Measurements from ENCODE around the gene REM2.

- TF ChIP-seq, protein P1, sequence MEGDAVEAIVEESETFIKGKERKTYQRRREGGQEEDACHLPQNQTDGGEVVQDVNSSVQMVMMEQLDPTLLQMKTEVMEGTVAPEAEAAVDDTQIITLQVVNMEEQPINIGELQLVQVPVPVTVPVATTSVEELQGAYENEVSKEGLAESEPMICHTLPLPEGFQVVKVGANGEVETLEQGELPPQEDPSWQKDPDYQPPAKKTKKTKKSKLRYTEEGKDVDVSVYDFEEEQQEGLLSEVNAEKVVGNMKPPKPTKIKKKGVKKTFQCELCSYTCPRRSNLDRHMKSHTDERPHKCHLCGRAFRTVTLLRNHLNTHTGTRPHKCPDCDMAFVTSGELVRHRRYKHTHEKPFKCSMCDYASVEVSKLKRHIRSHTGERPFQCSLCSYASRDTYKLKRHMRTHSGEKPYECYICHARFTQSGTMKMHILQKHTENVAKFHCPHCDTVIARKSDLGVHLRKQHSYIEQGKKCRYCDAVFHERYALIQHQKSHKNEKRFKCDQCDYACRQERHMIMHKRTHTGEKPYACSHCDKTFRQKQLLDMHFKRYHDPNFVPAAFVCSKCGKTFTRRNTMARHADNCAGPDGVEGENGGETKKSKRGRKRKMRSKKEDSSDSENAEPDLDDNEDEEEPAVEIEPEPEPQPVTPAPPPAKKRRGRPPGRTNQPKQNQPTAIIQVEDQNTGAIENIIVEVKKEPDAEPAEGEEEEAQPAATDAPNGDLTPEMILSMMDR (IDR thresholded peaks at IDR 0.05) = no peak
- TF ChIP-seq EP300 (IDR thresholded peaks at IDR 0.05) (no peak), POLR2A (IDR thresholded peaks at IDR 0.05; ENCODE audit: low read depth) (no peak)
These were observed 39.7 kb upstream of the REM2 start for GRCh38 chr14:22843123-22843925.

Measured in esophagus muscularis mucosa (tissue), 4 donors.